Upper lobe of right lung (tissue), 1 donor: ENCODE measurements around the gene DSCAM. TPM values are rescaled to one million over a fixed set of nuclear protein-coding genes. Genes with fewer than 3 reads are reported as not detected.

Experiments
- ATAC-seq: fragments of 200-7000 bp; cut with Tn5 transposase; one replicate; pipeline ENCODE4 v1.9.1; 2020; ENCODE audit warnings: mild to moderate bottlenecking, moderate library complexity
- DNase-seq: peaks from one replicate; pipeline ENCODE4 v3.0.0-alpha.2; 2020
- H3K27ac ChIP-seq: fragments of 200-600 bp; one replicate; pipeline ENCODE4 v1.8.0; 2022
- H3K27me3 ChIP-seq: fragments of 200-600 bp; one replicate; pipeline ENCODE4 v1.8.0; 2022; ENCODE audit warnings: mild to moderate bottlenecking
- H3K36me3 ChIP-seq: fragments of 200-600 bp; one replicate; pipeline ENCODE4 v1.8.0; 2022
- H3K4me1 ChIP-seq: fragments of 200-600 bp; one replicate; pipeline ENCODE4 v1.8.0; 2022
- H3K4me3 ChIP-seq: fragments of 200-600 bp; one replicate; pipeline ENCODE4 v1.8.0; 2022; ENCODE audit warnings: mild to moderate bottlenecking
- H3K9me3 ChIP-seq: fragments of 200-600 bp; one replicate; pipeline ENCODE4 v1.8.0; 2022
- CTCF ChIP-seq: fragments of 200-600 bp; IDR thresholded peaks from one replicate; pipeline ENCODE4 v1.8.0; 2022; ENCODE audit warnings: antibody characterized with exemption
- intact Hi-C: fragments of 100-400 bp; cut with DNase I; formaldehyde crosslinking; loops from one replicate; pipeline ENCODE4 v1.11.0; 2022
- total RNA-seq: library from RNA; stranded (reverse); fragmentation: NEBNext Ultra II Directional; extraction: Animal tissue kit (Norgen Biotek cat#: 25700); gene quantifications from one replicate; pipeline ENCODE4 v1.2.1, GENCODE V29; 2021
- donor health status: DM: no; HTN: yes; CAD: no; lungs with severe emphysema.

DSCAM gene
- total RNA-seq, 1 donor from 2014 or later = not detected

GRCh38 chr21:40837456-40837855 is 9.5 kb downstream of the DSCAM start:
- Histone ChIP-seq H3K27me3 (peaks cover 35% of the 10 kb centered on the region), H3K4me3 (no peak overlapping the region), H3K9me3 (no peaks in the 10 kb centered on the region), H3K27ac (no peak overlapping the region), H3K36me3 (no peaks in the 10 kb centered on the region), H3K4me1 (no peaks in the 10 kb centered on the region)
- DNase-seq (no peak), ATAC-seq (no peak)
- no peak for TF ChIP-seq CTCF
- intact Hi-C loops = no loop called here

GRCh38 chr21:40835184-40835694 is 11.7 kb downstream of the DSCAM start:
- ATAC-seq (no peak), DNase-seq (no peak)
- Histone ChIP-seq H3K4me1 (no peaks in the 10 kb centered on the region), H3K4me3 (no peak overlapping the region), H3K9me3 (no peaks in the 10 kb centered on the region), H3K27me3 (peaks cover 19% of the 10 kb centered on the region), H3K36me3 (no peaks in the 10 kb centered on the region), H3K27ac (no peak overlapping the region)
- no peak for TF ChIP-seq CTCF
- intact Hi-C loops = no loop called here

- intact Hi-C loops = no loop called here
- no peak for TF ChIP-seq CTCF
- Histone ChIP-seq H3K27ac (no peak overlapping the region), H3K27me3 (peaks cover 8% of the 10 kb centered on the region), H3K36me3 (no peaks in the 10 kb centered on the region), H3K9me3 (no peaks in the 10 kb centered on the region), H3K4me3 (no peak overlapping the region), H3K4me1 (no peaks in the 10 kb centered on the region)
- no peak for DNase-seq
- no peak for ATAC-seq
These were observed 13.8 kb downstream of the DSCAM start for GRCh38 chr21:40833184-40833583.

- TF ChIP-seq CTCF = no peak
- no peak for ATAC-seq
- no peaks in the 10 kb centered on the region for H3K4me1 ChIP-seq
- no peak for DNase-seq
- no peak overlapping the region for H3K27ac ChIP-seq
- intact Hi-C loops = no loop called here
- H3K4me3 ChIP-seq = no peak overlapping the region
- H3K27me3 ChIP-seq = peaks cover 6% of the 10 kb centered on the region
- H3K36me3 ChIP-seq = no peaks in the 10 kb centered on the region
- H3K9me3 ChIP-seq = no peaks in the 10 kb centered on the region
These were observed 14.6 kb downstream of the DSCAM start for GRCh38 chr21:40832316-40832715.

GRCh38 chr21:40830836-40831235 is 16.1 kb downstream of the DSCAM start:
- H3K4me3 ChIP-seq = no peak overlapping the region
- TF ChIP-seq CTCF = no peak
- no peaks in the 10 kb centered on the region for H3K36me3 ChIP-seq
- intact Hi-C loops = no loop called here
- no peak overlapping the region for H3K27ac ChIP-seq
- ATAC-seq (no peak), DNase-seq (no peak)
- H3K9me3 ChIP-seq = no peaks in the 10 kb centered on the region
- H3K27me3 ChIP-seq = no peaks in the 10 kb centered on the region
- no peaks in the 10 kb centered on the region for H3K4me1 ChIP-seq

- Histone ChIP-seq H3K9me3 (no peaks in the 10 kb centered on the region), H3K4me3 (no peak overlapping the region), H3K36me3 (no peaks in the 10 kb centered on the region), H3K27ac (no peak overlapping the region), H3K4me1 (no peaks in the 10 kb centered on the region), H3K27me3 (no peaks in the 10 kb centered on the region)
- DNase-seq (no peak), ATAC-seq (no peak)
- intact Hi-C loops = no loop called here
- TF ChIP-seq CTCF = no peak
These were observed 17.2 kb downstream of the DSCAM start for GRCh38 chr21:40829791-40830190.
